ENCODE results near the gene ZFP62. TPM values are rescaled to one million over a fixed set of nuclear protein-coding genes. Genes with fewer than 3 reads are reported as not detected.

ZFP62 gene
- polyA plus RNA-seq, 3 donors = 67.6 to 70.6 (median 69.2) TPM

Other genes starting within 250 kb of the ZFP62 start
- gene FLT4, start 211.7 kb downstream of the ZFP62 start, polyA plus RNA-seq (ENCODE audit: insufficient read length in 3 of 3) = 10 to 100 TPM; 21.8 to 24.7 (median 24.5) TPM
- not detected for gene OR2Y1, start 121.2 kb downstream of the ZFP62 start, polyA plus RNA-seq (ENCODE audit: insufficient read length in 3 of 3)
- gene MGAT1, start 58.5 kb downstream of the ZFP62 start, polyA plus RNA-seq (ENCODE audit: insufficient read length in 3 of 3) = 10 to 100 TPM; 67.0 to 73.1 (median 72.7) TPM
- under 1 TPM; 0.44 to 0.58 (median 0.54) TPM for gene BTNL8, start 37.9 kb upstream of the ZFP62 start, polyA plus RNA-seq (ENCODE audit: insufficient read length in 3 of 3)
- gene BTNL3, start 127.6 kb upstream of the ZFP62 start, polyA plus RNA-seq (ENCODE audit: insufficient read length in 3 of 3) = under 1 TPM; 0.11 to 0.43 (median 0.13) TPM
- gene BTNL9, start 179.0 kb upstream of the ZFP62 start, polyA plus RNA-seq (ENCODE audit: insufficient read length in 3 of 3) = 1 to 10 TPM; 5.4 to 8.0 (median 6.9) TPM

All from right renal cortex interstitium (tissue), 3 donors.